Activated naive CD4-positive, alpha-beta T cell treated with anti-CD3 and anti-CD28 coated beads, Interleukin-2, amount 50 U/mL, for 24 hours (primary cell): ENCODE results near the gene GLRA3.
"Not testable (repeated sequence)": the region's sequence is repeated elsewhere in the genome, so short reads cannot be mapped to it uniquely, and the experiment has no call there.

Source experiments
- H3K27ac Mint-ChIP-seq: one replicate; pipeline ENCODE4 v1.8.0; 2021; ENCODE audit warnings: mild to moderate bottlenecking, mixed read lengths
- H3K27me3 Mint-ChIP-seq: one replicate; pipeline ENCODE4 v1.8.0; 2021; ENCODE audit warnings: mixed read lengths
- H3K36me3 Mint-ChIP-seq: one replicate; pipeline ENCODE4 v1.8.0; 2021; ENCODE audit warnings: mixed read lengths
- H3K4me1 Mint-ChIP-seq: one replicate; pipeline ENCODE4 v1.8.0; 2021; ENCODE audit warnings: mixed read lengths
- H3K4me3 Mint-ChIP-seq: one replicate; pipeline ENCODE4 v1.8.0; 2021; ENCODE audit warnings: mild to moderate bottlenecking, mixed read lengths
- H3K9me3 Mint-ChIP-seq: one replicate; pipeline ENCODE4 v1.8.0; 2021; ENCODE audit warnings: mixed read lengths

The GLRA3 gene

DNA sequence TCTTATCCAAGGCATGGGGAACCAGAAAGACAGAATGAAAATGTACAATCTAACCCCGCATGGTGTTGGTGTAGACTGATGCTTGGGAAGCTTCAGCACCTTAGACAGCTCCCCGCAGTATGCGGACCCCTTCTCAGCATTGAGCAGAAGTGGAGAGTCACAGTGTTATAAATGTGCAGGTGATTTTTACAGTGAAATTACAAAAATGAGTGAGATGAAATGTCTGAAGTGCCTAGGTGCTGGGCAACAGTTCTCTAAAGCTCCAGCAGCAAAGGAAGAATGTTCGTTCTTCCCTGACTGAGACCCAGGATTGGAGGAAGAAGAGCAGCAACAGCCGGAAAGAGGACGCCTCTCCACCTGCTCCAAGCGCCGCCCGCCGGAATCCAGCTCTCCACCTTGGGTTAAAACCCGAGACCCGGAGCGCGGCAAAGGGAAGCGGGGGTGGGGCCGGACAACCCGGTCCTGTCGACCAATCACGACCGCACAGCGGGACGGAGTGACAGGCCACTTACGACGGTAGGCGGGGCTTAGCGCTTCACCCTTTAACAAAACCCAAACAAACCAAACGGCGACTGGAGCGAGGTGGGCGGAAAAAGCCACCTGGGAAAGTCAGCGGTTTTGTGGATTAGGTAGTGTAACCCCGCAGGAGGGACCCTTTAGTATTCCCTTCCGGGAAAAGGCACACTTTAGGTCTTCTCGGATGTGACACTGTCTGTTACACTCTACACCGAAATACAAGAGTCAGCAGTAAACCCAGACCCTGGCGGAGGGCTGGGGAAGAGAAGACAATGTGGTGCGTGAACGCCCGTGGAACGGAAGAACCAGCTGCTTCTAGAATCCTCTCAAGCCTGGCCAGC is at the start of gene GLRA3:
TSS of gene GLRA3 (minus strand) at position 403 of the 857 bp plus-strand sequence. CDS start 436 bp downstream, outside the sequence.
- peaks cover 5% of the 10 kb centered on the region for H3K36me3 Mint-ChIP-seq
- no peak within 1 kb of the TSS for H3K27ac Mint-ChIP-seq
- H3K4me1 Mint-ChIP-seq = peaks cover 5% of the 10 kb centered on the region
- H3K27me3 Mint-ChIP-seq = peaks cover 20% of the 10 kb centered on the region
- H3K4me3 Mint-ChIP-seq = no peak within 1 kb of the TSS
- peaks cover 21% of the 10 kb centered on the region for H3K9me3 Mint-ChIP-seq

DNA sequence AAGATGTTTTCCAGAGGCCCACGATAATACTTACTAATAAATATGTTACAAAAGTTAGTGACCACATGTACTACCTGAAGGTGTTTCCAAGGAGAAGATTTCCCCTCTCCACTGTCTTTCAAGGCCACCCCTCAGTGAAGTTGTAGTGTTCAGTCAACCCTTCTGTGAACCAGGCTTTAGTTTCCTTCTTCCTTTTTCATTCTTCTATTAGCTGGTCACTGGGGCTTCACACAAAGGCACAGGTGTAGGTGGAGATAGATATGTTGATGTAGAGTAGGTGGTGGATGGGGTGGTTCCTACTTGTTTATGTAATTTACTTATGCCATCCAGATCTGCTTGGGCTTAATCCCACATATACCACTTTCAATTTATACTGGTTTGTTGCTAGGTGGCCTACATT is 45.9 kb upstream of the GLRA3 start:
- Mint-ChIP-seq H3K9me3 (peaks cover 7% of the 10 kb centered on the region), H3K4me3 (no peak overlapping the region), H3K27ac (no peak overlapping the region), H3K36me3 (no peaks in the 10 kb centered on the region), H3K4me1 (no peaks in the 10 kb centered on the region), H3K27me3 (no peaks in the 10 kb centered on the region)

DNA sequence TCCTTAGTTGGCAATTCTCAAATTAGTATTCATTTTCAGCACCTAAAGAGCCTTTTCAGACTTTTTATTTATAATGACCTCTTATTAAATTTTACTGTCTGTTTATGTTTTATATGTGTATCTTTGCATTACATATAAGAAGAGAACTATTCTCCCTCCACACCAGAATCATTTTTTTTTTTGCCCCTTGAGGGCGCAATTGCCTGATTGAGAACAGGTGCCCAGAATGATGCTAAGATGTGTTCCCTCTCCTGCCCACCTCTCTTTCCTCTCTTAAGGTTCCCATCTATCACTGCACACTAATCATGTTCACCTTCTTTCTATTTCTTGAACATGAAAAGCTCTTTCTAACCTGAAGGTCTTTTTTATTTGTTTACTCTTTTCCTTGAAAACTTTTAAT is 44.9 kb upstream of the GLRA3 start:
- Mint-ChIP-seq H3K4me3 (no peak overlapping the region), H3K4me1 (no peaks in the 10 kb centered on the region), H3K27me3 (no peaks in the 10 kb centered on the region), H3K9me3 (peaks cover 7% of the 10 kb centered on the region), H3K36me3 (no peaks in the 10 kb centered on the region), H3K27ac (no peak overlapping the region)

DNA sequence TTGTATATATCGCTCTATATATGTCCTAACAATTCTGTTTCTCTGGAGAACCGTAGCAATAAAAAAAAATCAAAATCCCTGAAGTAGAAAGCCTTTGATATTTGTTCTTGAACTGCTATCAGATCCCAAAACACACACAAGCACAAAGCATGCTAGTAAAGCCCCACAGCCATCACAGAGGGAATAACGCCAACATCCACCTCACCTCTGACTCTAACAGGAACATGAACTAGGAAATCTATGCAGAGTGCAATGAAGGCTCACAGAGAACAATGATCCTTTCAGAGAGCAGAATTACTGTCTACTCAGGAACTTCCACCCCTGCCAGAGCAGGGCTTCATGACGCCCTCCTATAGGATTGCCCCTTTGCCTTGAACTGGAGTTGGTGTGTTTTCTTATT is 44.1 kb upstream of the GLRA3 start:
- not testable (repeated sequence) for H3K27ac Mint-ChIP-seq, H3K9me3 Mint-ChIP-seq, H3K36me3 Mint-ChIP-seq, H3K27me3 Mint-ChIP-seq, H3K4me3 Mint-ChIP-seq, H3K4me1 Mint-ChIP-seq

DNA sequence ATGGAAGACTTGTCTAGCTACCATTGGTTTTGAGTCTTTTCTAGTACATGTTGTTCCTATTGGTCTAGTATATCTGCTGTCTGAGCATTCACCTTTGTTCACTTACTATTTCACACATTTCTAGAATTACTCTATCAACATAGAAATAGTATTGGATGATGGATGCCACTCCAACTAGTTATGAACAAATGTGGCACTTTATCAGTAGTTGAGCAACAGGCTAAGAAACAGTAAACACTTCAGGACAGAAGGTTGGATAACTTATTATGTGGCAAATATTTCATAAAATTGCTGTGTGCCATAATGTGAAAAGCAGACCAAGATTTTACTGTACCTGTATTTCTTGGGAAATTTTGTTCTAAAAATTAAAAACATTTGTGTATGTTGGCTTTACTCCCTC is 42.4 kb upstream of the GLRA3 start:
- Mint-ChIP-seq H3K4me1 (no peaks in the 10 kb centered on the region), H3K9me3 (no peaks in the 10 kb centered on the region), H3K27ac (no peak overlapping the region), H3K27me3 (no peaks in the 10 kb centered on the region), H3K36me3 (no peaks in the 10 kb centered on the region), H3K4me3 (no peak overlapping the region)

DNA sequence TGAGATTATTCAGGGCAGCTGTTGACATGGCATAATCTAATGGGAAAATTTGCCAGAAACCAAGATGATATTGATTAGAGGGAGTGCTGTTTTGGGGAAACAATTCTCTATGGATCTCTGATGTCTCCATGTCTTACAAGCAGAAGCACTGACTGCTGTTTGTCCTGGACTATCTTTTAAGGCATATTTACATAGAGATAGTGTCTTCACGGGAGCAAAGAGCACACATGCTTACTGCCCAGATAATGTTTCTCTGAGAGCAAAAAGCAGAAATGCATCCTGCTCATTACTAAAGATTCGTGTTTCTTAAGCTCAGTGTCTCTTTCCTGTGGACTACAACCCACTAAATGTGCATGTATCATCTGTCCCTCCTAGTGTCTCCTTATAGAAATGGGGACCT is 41.3 kb upstream of the GLRA3 start:
- Mint-ChIP-seq H3K27ac (no peak overlapping the region), H3K4me1 (no peaks in the 10 kb centered on the region)

DNA sequence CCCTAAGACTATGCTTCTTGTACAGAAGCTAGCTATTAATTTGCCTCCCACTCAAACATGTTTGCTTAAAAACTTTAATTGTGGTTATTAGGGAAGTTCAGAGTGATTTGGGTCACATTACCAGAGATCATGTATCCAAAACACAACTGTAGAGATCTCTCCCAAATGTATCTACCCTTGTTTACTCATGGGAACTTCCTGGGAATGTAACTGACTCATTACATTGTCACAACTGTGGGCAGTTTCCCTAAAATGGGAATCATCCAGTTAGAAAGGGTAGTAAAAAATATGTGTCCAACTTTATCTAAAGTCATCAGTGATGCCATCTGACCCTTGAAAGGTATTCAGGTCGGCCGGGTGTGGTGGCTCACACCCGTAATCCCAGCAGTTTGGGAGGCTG is 40.3 kb upstream of the GLRA3 start:
- no peaks in the 10 kb centered on the region for H3K4me1 Mint-ChIP-seq
- no peak overlapping the region for H3K4me3 Mint-ChIP-seq
- H3K9me3 Mint-ChIP-seq = no peaks in the 10 kb centered on the region
- H3K27ac Mint-ChIP-seq = no peak overlapping the region
- H3K36me3 Mint-ChIP-seq = no peaks in the 10 kb centered on the region
- H3K27me3 Mint-ChIP-seq = no peaks in the 10 kb centered on the region

More for the DNA sequence above, 41.3 kb upstream of the GLRA3 start:
- Mint-ChIP-seq H3K9me3 (no peaks in the 10 kb centered on the region), H3K4me3 (no peak overlapping the region), H3K27me3 (no peaks in the 10 kb centered on the region), H3K36me3 (no peaks in the 10 kb centered on the region)

DNA sequence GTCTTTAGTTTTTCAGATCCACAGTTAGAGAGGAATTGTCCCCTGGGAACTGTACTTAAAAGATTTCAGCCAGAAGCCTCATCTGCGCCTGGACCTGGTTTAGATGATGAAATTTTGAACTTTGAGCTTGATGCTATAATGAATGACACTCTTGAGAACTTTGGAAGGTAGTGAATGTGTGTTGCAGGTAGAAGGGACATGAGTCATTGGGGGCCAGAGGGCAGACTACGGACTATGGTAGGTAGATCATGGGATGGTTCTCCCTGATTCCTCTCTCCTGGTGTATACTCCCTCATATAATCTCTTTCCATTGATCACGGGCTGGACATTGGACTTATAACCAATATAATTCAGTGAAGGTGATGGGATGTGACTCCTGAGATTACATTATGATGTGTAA is 38.9 kb upstream of the GLRA3 start:
- H3K27ac Mint-ChIP-seq = no peak overlapping the region
- no peak overlapping the region for H3K4me3 Mint-ChIP-seq
- no peaks in the 10 kb centered on the region for H3K27me3 Mint-ChIP-seq
- no peaks in the 10 kb centered on the region for H3K36me3 Mint-ChIP-seq
- no peaks in the 10 kb centered on the region for H3K4me1 Mint-ChIP-seq
- H3K9me3 Mint-ChIP-seq = no peaks in the 10 kb centered on the region

DNA sequence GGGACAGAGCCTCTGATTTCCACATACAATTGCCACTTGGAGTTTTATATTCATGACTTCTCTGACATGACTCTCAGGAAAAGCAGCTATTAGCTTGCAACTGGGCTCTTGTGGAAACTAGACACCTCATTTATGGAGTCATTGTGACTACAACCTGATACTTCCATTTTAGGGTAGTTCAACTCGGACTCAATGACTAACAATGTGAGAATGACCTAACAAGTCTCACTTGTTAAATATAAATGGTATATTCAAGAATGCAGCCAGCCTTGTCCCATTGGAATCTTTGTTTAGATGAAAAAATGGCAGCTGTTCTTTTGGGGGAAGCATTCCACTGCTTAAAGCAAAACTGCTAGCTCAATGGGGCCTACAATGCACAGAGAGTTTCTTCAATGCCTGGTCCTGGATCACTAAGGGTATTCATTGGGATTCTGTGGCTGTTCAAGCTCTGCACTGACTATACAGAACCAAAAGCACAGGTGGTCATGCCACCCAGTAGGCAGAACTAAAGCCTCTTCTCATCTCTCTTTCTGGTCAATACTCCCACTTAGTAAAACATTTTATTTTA is 36.5 kb upstream of the GLRA3 start:
- no peak overlapping the region for H3K27ac Mint-ChIP-seq
- H3K4me3 Mint-ChIP-seq = no peak overlapping the region
- H3K4me1 Mint-ChIP-seq = no peaks in the 10 kb centered on the region

DNA sequence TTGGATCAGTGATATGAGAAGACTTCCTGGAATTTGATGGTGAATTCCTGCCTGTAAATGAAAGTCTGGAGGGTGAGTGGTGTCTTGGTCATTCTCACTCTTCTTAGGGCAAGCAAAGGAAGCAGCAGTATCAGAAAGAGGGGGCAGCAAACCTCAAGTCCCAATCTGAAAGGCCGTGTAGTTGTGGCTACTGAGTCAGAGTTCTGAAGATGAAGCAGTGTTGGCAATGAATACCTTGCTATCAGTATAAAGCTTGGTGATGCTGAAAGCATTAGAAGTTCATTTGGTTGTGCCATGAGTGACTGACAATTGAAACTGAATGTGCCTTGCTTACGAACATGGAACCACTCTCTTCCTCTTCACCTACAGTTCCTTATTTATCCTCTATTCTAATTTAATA is 35.0 kb upstream of the GLRA3 start:
- no peaks in the 10 kb centered on the region for H3K4me1 Mint-ChIP-seq
- peaks cover 10% of the 10 kb centered on the region for H3K9me3 Mint-ChIP-seq
- H3K36me3 Mint-ChIP-seq = no peaks in the 10 kb centered on the region
- H3K27ac Mint-ChIP-seq = no peak overlapping the region
- no peaks in the 10 kb centered on the region for H3K27me3 Mint-ChIP-seq
- H3K4me3 Mint-ChIP-seq = no peak overlapping the region

More for the DNA sequence above, 36.5 kb upstream of the GLRA3 start:
- Mint-ChIP-seq H3K9me3 (peaks cover 5% of the 10 kb centered on the region), H3K36me3 (no peaks in the 10 kb centered on the region), H3K27me3 (no peaks in the 10 kb centered on the region)

DNA sequence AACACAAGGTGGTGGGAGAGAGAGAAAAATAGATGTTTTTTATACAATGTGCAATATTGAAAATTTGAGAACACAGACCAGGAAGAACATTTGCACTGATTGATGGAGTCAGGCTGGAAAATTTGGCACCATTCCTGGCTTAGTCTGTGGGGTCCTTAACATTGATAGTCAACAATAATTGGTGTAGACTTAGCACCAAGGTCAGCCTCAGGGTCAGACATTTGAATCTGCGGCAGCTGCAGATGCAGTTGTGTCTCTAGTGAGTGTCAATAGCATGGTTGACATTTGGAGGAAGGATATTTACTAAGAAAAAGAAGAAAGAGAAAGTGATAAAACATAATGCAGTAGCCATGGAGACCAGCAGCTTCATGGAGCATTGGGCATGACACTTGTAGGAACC is 31.5 kb upstream of the GLRA3 start:
- no peak overlapping the region for H3K27ac Mint-ChIP-seq

DNA sequence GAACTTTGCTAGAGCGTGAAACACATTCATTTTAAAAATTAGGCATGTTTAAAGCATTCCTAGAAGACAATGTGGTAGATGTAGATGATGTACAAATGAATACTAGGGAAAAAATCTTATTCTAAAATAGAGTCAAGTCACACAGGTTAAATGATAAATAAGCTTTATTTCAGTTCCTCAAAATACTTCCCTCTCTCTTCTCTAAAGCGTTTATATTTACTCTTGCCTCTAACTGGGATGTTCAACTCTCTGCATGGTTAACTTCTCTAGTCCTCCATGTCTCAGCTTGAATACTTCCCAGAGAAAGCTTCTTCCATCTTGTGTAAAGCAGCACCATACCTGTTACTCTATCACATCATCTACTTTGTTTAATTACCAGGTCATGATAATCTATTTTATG is 30.9 kb upstream of the GLRA3 start:
- no peaks in the 10 kb centered on the region for H3K36me3 Mint-ChIP-seq
- no peaks in the 10 kb centered on the region for H3K4me1 Mint-ChIP-seq
- H3K27ac Mint-ChIP-seq = no peak overlapping the region
- no peak overlapping the region for H3K4me3 Mint-ChIP-seq
- peaks cover 10% of the 10 kb centered on the region for H3K9me3 Mint-ChIP-seq
- no peaks in the 10 kb centered on the region for H3K27me3 Mint-ChIP-seq

More for the DNA sequence above, 31.5 kb upstream of the GLRA3 start:
- Mint-ChIP-seq H3K27me3 (no peaks in the 10 kb centered on the region), H3K4me1 (no peaks in the 10 kb centered on the region), H3K9me3 (peaks cover 10% of the 10 kb centered on the region), H3K4me3 (no peak overlapping the region), H3K36me3 (no peaks in the 10 kb centered on the region)

DNA sequence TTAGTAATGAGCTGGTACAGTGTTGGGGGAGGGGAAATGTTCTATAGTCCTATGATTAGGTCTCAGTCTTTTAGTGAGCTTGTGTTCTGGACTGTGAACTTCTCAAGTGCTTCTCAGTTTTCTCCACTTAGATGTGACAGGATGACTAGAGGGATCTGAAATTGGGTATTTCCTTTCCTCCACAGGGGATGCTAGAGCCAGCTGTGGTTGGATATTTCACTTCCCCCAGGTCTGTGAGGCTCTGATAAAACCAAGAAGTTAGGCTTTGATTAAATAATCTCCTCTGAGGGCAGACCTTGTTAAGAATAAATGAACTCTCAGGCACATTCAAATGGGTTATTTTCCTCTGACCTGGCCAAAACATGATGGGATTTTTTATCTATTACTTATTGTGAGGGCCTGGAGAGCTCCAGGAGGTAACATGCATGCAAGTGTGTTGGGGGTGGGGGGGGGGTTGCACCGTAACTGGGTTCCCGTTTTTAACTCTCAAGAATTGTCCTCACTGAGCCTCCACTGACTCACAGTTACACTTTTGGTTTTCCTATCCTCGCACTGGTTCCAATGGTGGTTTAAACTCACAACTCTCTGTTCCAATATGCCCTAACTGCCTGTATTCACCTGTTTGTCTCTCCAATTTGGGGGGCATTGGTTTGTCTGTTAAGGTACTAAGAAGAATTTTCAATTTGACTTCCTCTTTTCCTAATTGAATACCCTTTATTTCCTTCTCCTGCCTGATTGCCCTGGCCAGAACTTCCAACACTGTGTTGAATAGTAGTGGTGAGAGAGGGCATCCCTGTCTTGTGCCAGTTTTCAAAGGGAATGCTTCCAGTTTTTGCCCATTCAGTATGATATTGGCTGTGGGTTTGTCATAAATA is 28.1 kb upstream of the GLRA3 start:
- no peaks in the 10 kb centered on the region for H3K36me3 Mint-ChIP-seq
- H3K27me3 Mint-ChIP-seq = no peaks in the 10 kb centered on the region
- no peaks in the 10 kb centered on the region for H3K4me1 Mint-ChIP-seq
- peaks cover 10% of the 10 kb centered on the region for H3K9me3 Mint-ChIP-seq
- H3K27ac Mint-ChIP-seq = no peak overlapping the region
- no peak overlapping the region for H3K4me3 Mint-ChIP-seq

DNA sequence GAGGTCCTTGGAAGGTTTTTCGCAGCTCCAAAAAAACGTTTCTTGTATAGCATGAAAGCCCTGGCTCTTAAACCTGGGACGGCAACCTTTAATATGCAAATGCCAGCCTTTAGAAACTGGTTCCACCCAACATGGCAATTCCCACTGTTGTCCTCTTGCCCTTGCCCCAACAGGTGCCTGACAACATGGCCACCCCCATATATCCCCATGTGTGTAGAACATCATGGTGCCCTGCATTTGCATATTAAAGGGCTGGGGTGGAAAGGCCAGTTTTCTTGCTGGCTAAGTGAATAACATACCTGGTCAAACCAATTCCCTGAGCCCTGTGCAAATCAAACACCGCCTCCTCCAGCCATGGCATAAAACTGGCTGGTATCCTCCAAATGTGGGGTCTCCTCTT is 26.0 kb upstream of the GLRA3 start:
- Mint-ChIP-seq H3K36me3 (no peaks in the 10 kb centered on the region), H3K27ac (no peak overlapping the region), H3K9me3 (peaks cover 3% of the 10 kb centered on the region), H3K4me1 (no peaks in the 10 kb centered on the region), H3K27me3 (no peaks in the 10 kb centered on the region), H3K4me3 (no peak overlapping the region)

DNA sequence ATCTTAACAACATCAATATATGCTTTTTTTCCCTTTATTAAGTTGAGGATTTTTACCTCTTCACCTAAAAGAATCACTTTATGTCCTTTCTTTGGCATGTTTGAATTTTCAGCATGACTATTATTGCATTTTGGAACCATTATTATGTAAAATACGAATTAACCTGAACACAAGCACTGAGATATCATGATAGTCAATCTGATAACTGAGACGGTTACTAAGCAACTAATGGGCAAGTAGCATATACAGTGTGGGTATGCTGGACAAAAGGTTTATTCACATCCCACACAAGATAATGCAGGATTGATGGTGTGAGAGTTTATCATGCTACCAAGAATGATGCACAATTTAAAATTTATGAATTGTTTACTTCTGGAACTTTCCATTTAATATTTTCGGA is 24.6 kb upstream of the GLRA3 start:
- Mint-ChIP-seq H3K36me3 (no peaks in the 10 kb centered on the region), H3K27ac (no peak overlapping the region), H3K4me3 (no peak overlapping the region), H3K9me3 (no peaks in the 10 kb centered on the region), H3K27me3 (no peaks in the 10 kb centered on the region), H3K4me1 (no peaks in the 10 kb centered on the region)

DNA sequence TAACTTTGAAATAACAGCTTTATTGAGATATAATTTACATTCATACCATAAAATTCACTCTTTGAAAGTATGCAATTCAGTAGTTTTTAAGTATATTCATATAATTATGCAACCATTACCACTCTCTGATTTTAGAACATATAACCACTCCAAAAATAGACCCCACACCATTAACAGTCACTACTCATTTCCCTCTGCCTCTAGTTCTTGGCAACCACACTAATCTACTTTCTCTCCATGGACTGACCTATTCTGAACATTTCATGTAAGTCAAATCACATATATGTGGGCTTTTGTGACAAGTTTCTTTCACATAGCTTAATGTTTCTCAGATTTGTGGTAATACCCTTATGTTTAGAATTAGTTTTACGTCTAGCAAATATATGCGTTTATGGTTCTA is 19.5 kb upstream of the GLRA3 start:
- Mint-ChIP-seq H3K4me1 (no peaks in the 10 kb centered on the region), H3K36me3 (peaks cover 2% of the 10 kb centered on the region), H3K4me3 (no peak overlapping the region), H3K27ac (no peak overlapping the region), H3K9me3 (no peaks in the 10 kb centered on the region), H3K27me3 (no peaks in the 10 kb centered on the region)
